ENCODE results near the gene ATRN. TPM values are rescaled to one million over a fixed set of nuclear protein-coding genes. Genes with fewer than 3 reads are reported as not detected.
A peak's percentile ranks its signal among the peaks of the same experiment; 100 is the strongest.

Gene ATRN
- total RNA-seq, 1 donor, result 35.2 TPM

DNA sequence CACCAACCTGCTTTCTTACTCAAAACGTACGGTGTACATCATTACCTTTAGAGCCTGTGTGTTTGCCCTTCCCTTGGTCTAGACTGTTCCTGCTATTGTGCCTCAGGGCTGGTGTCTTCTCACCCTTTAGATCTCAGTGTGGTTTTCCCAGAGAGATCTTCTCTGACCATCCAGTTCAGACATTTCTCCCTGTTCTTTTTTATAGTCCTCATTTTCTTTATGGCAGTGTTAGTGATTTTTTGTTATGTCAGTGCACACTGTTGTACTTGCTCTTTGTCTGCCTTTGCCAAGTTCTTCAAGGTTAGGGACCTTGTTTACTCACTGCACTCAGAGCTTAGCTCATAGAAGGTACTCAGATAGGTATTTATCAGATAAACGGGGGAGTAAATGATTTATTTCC lies 82.8 kb downstream of the ATRN start:
- TF ChIP-seq, protein P1, sequence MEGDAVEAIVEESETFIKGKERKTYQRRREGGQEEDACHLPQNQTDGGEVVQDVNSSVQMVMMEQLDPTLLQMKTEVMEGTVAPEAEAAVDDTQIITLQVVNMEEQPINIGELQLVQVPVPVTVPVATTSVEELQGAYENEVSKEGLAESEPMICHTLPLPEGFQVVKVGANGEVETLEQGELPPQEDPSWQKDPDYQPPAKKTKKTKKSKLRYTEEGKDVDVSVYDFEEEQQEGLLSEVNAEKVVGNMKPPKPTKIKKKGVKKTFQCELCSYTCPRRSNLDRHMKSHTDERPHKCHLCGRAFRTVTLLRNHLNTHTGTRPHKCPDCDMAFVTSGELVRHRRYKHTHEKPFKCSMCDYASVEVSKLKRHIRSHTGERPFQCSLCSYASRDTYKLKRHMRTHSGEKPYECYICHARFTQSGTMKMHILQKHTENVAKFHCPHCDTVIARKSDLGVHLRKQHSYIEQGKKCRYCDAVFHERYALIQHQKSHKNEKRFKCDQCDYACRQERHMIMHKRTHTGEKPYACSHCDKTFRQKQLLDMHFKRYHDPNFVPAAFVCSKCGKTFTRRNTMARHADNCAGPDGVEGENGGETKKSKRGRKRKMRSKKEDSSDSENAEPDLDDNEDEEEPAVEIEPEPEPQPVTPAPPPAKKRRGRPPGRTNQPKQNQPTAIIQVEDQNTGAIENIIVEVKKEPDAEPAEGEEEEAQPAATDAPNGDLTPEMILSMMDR (IDR thresholded peaks at IDR 0.05; ENCODE audit: insufficient read depth, low read length), result no peak
- no peak overlapping the region for H3K4me3 ChIP-seq (ENCODE audit: low read depth, low read length)
- no peak for DNase-seq (ENCODE audit: low read depth)

DNA sequence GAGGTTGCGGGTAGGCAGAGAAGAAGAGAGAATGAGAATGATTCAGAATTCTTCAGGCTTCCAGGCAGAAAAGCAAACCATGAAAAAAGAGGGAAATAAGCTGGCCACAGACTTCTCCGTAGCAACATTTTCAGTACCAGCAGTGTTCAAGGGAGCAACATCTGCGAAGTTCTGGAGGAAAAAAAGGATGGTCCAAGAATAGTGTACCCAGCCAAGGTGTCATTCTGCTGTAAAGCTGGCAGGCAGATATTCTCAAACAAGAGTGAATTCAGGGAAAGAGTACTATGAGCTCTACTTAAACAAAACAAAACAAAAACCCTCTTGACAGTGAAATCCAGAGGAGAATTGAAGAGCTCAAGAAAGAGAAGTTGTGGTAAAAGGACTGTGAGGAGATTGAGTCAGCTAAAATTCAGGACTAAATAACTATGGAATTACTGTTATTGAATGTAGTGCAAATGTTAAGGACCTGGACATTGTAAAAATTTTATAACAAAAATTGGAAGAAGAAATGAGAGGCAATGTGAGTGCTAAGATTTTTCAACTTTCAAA lies 86.5 kb downstream of the ATRN start:
- TF ChIP-seq, protein P1 (IDR thresholded peaks at IDR 0.05; ENCODE audit: insufficient read depth, low read length), result no peak
- H3K4me3 ChIP-seq (ENCODE audit: low read depth, low read length), result no peak overlapping the region
- no peak for DNase-seq (ENCODE audit: low read depth)

DNA sequence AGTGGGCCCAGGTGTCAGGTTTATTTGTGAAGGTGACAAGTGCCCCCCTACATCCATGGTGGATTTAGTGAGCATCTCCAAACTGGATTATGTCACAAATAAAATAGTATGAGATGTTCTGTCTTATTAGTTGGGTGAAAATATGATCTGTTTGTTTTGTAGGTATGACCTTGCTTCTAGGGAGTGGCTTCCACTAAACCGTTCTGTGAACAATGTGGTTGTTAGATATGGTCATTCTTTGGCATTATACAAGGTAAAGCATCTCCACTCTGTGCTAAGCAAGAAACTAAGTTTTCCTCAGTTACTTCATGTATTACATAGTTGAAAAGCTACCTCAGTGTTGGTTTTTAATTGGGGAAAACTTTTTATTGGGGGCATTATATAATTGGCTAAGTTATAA lies 88.4 kb downstream of the ATRN start:
- no peak for DNase-seq (ENCODE audit: low read depth)
- TF ChIP-seq, protein P1 (IDR thresholded peaks at IDR 0.05; ENCODE audit: insufficient read depth, low read length), result no peak
- no peak overlapping the region for H3K4me3 ChIP-seq (ENCODE audit: low read depth, low read length)

DNA sequence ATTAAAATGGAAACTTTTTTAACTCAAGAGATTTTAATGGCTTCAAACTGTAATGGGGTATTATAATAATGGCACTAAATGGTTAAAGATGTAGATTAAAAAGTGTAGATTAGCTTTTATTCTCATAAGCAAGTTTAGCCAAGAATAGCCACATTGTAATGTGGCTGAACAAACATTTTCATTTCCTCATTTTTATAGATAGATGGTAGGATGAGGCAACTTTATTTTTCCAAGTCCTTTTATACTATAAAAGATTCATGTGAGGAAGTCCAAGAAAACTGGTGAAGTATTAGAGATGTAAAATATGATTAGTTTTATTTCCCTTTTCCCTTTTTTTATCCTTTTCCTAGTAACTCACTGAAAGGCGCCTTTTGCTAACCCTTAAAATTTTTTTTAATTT lies 88.8 kb downstream of the ATRN start:
- TF ChIP-seq, protein P1 (IDR thresholded peaks at IDR 0.05; ENCODE audit: insufficient read depth, low read length), result no peak
- H3K4me3 ChIP-seq (ENCODE audit: low read depth, low read length), result no peak overlapping the region
- no peak for DNase-seq (ENCODE audit: low read depth)

DNA sequence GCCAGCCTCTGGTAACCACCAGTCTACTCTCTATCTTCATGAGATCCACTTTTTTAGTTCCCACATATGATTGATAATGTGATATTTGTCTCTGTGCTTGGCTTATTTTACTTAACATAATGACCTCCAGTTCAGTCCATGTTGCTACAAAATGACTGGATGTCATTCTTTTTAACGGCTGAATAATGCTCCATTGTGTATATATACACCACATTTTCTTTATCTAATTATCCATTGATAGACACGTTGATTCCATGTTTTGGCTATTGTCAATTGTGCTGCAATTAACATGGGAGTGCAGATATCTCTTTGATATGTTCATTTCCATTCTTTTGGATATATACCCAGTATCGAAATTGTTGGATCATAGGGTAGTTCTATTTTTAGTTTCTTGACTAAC lies 89.3 kb downstream of the ATRN start:
- TF ChIP-seq, protein P1 (IDR thresholded peaks at IDR 0.05; ENCODE audit: insufficient read depth, low read length), result no peak
- H3K4me3 ChIP-seq (ENCODE audit: low read depth, low read length), result no peak overlapping the region
- no peak for DNase-seq (ENCODE audit: low read depth)

DNA sequence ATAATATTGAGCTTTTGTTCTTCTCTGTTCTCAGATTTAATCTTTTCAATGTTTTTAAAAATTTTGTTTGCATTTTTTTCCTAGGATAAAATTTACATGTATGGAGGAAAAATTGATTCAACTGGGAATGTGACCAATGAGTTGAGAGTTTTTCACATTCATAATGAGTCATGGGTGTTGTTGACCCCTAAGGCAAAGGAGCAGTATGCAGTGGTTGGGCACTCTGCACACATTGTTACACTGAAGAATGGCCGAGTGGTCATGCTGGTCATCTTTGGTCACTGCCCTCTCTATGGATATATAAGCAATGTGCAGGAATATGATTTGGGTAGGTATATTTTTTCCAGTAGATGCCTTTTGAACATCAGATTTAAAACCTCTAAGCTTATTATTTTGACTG lies 89.8 kb downstream of the ATRN start:
- DNase-seq (ENCODE audit: low read depth), result peak; percentile 4

More for the DNA sequence above, 89.8 kb downstream of the ATRN start:
- TF ChIP-seq, protein P1 (IDR thresholded peaks at IDR 0.05; ENCODE audit: insufficient read depth, low read length), result no peak
- no peak overlapping the region for H3K4me3 ChIP-seq (ENCODE audit: low read depth, low read length)
